GM18526 (cell line): ENCODE results near the gene RAX.

Source experiments
- POLR2A ChIP-seq: IDR thresholded peaks from 3 replicates; pipeline ENCODE4 v1.6.1; 2011; ENCODE audit not compliant: insufficient read length; ENCODE audit errors: extremely low read depth

RAX gene

GRCh38 chr18:59231114-59231513 is 42.1 kb downstream of the RAX start:
- no peak for TF ChIP-seq POLR2A

GRCh38 chr18:59229701-59230443 is 43.4 kb downstream of the RAX start:
- no peak for TF ChIP-seq POLR2A

GRCh38 chr18:59229191-59229590 is 44.1 kb downstream of the RAX start:
- TF ChIP-seq POLR2A = no peak

GRCh38 chr18:59228351-59228750 is 44.9 kb downstream of the RAX start:
- no peak for TF ChIP-seq POLR2A

GRCh38 chr18:59222341-59222740 is 50.9 kb downstream of the RAX start:
- TF ChIP-seq POLR2A = no peak

GRCh38 chr18:59220784-59221765 is 52.2 kb downstream of the RAX start:
- no peak for TF ChIP-seq POLR2A

GRCh38 chr18:59220164-59220783 is 53.0 kb downstream of the RAX start:
- TF ChIP-seq POLR2A = no peak

GRCh38 chr18:59219672-59220163 is 53.5 kb downstream of the RAX start, which contains the start of gene GRP:
Gene GRP, plus strand, starts transcription at chr18:59220158. Its CDS starts 108 bp downstream, at chr18:59220266.
- TF ChIP-seq POLR2A = no peak

GRCh38 chr18:59218018-59218417 is 55.2 kb downstream of the RAX start:
- TF ChIP-seq POLR2A = no peak
